ENCODE data around the gene DLAT.

GRCh38 chr11:112044961-112045360 is 19.8 kb downstream of the DLAT start:
- no peak for TF ChIP-seq CTCF (IDR thresholded peaks at IDR 0.05 in 2 of 3, conservative IDR thresholded peaks at IDR 0.05 in 1 of 3; ENCODE audit: borderline replicate concordance in 1 of 3, insufficient read depth in 1 of 3, low read depth in 2 of 3, low read length in 2 of 3)
- no peak for TF ChIP-seq MAX (IDR thresholded peaks at IDR 0.05)
- no peak for TF ChIP-seq SIN3A (IDR thresholded peaks at IDR 0.05; ENCODE audit: low read depth)
- TF ChIP-seq POLR2A (IDR thresholded peaks at IDR 0.05; ENCODE audit: borderline replicate concordance, extremely low read depth, insufficient read depth, insufficient read length), result no peak
- no peak for TF ChIP-seq SRF (IDR thresholded peaks at IDR 0.05; ENCODE audit: low read depth)
- TF ChIP-seq TCF7L2 (IDR thresholded peaks at IDR 0.05; ENCODE audit: borderline replicate concordance, extremely low read depth, insufficient read depth, insufficient read length), result no peak
- no peak for TF ChIP-seq YY1 (IDR thresholded peaks at IDR 0.05; ENCODE audit: extremely low read depth, insufficient replicate concordance, low read depth, low read length)
- TF ChIP-seq ELF1 (IDR thresholded peaks at IDR 0.05; ENCODE audit: borderline replicate concordance, low read depth), result no peak

All from HCT116 (cell line).